ENCODE results near the gene ADGRL1. TPM values are rescaled to one million over a fixed set of nuclear protein-coding genes. Genes with fewer than 3 reads are reported as not detected.

Gene ADGRL1
- total RNA-seq, 6 experiments from 2014 or later, result 0.46 to 4.6 (median 1.3) TPM

- H3K9me3 ChIP-seq, result no peaks in the 10 kb centered on the region
- DNase-seq, result no peak
- H3K27me3 ChIP-seq, result no peaks in the 10 kb centered on the region
- no peaks in the 10 kb centered on the region for H3K36me3 ChIP-seq
- no peak overlapping the region for H3K27ac ChIP-seq
- H3K4me3 ChIP-seq, result no peak overlapping the region
- intact Hi-C loops (cut with DNase I), result no loop called here
- TF ChIP-seq CTCF (IDR thresholded peaks at IDR 0.05), result no peak
- 89% methylated on average over 3 of the region's 6 CpGs for WGBS (ENCODE audit: insufficient coverage, low coverage, low lambda C conversion rate, missing lambda C conversion rate)
- no peak for ATAC-seq
- H3K4me1 ChIP-seq, result no peaks in the 10 kb centered on the region
Measured at GRCh38 chr19:14175351-14175792, 30.6 kb downstream of the ADGRL1 start.

GRCh38 chr19:14174883-14175282 lies 31.1 kb downstream of the ADGRL1 start:
- intact Hi-C loops (cut with DNase I), result no loop called here
- TF ChIP-seq POLR2A (IDR thresholded peaks at IDR 0.05) (no peak), CTCF (IDR thresholded peaks at IDR 0.05) (no peak)
- H3K36me3 ChIP-seq, result no peaks in the 10 kb centered on the region
- no peak for DNase-seq
- WGBS (ENCODE audit: insufficient coverage, low coverage, low lambda C conversion rate, missing lambda C conversion rate), result 90% methylated on average over 2 of the region's 9 CpGs
- H3K27ac ChIP-seq, result no peak overlapping the region
- no peak overlapping the region for H3K4me3 ChIP-seq
- no peak for ATAC-seq
- no peaks in the 10 kb centered on the region for H3K27me3 ChIP-seq
- no peaks in the 10 kb centered on the region for H3K4me1 ChIP-seq
- no peaks in the 10 kb centered on the region for H3K9me3 ChIP-seq

GRCh38 chr19:14168993-14169392 lies 37.0 kb downstream of the ADGRL1 start:
- H3K36me3 ChIP-seq, result no peaks in the 10 kb centered on the region
- intact Hi-C loops (cut with DNase I), result no loop called here
- no peak overlapping the region for H3K4me3 ChIP-seq
- no peak overlapping the region for H3K27ac ChIP-seq
- WGBS (ENCODE audit: insufficient coverage, low coverage, low lambda C conversion rate, missing lambda C conversion rate), result 90% methylated on average over 4 of the region's 12 CpGs
- H3K27me3 ChIP-seq, result no peaks in the 10 kb centered on the region
- no peak for ATAC-seq
- H3K9me3 ChIP-seq, result no peaks in the 10 kb centered on the region
- H3K4me1 ChIP-seq, result no peaks in the 10 kb centered on the region
- TF ChIP-seq POLR2A (IDR thresholded peaks at IDR 0.05) (no peak), CTCF (IDR thresholded peaks at IDR 0.05) (no peak)
- no peak for DNase-seq

- intact Hi-C loops (cut with DNase I), result no loop called here
Measured at GRCh38 chr19:14168259-14168972, 37.6 kb downstream of the ADGRL1 start.

More at GRCh38 chr19:14168259-14168972, 37.6 kb downstream of the ADGRL1 start:
- H3K27ac ChIP-seq, result no peak overlapping the region
- 72% methylated on average over 16 of the region's 19 CpGs for WGBS (ENCODE audit: insufficient coverage, low coverage, low lambda C conversion rate, missing lambda C conversion rate)
- H3K27me3 ChIP-seq, result no peaks in the 10 kb centered on the region
- H3K36me3 ChIP-seq, result no peaks in the 10 kb centered on the region
- ATAC-seq, result no peak
- TF ChIP-seq CTCF (IDR thresholded peaks at IDR 0.05) (no peak), POLR2A (IDR thresholded peaks at IDR 0.05) (no peak)
- no peak for DNase-seq
- H3K9me3 ChIP-seq, result no peaks in the 10 kb centered on the region
- no peaks in the 10 kb centered on the region for H3K4me1 ChIP-seq
- no peak overlapping the region for H3K4me3 ChIP-seq

All from right lobe of liver (tissue), 6 donors.